Measurements from ENCODE around the gene GPATCH3. TPM values are rescaled to one million over a fixed set of nuclear protein-coding genes. Genes with fewer than 3 reads are reported as not detected.
"Not testable (repeated sequence)": the region's sequence is repeated elsewhere in the genome, so short reads cannot be mapped to it uniquely, and the experiment has no call there.

GPATCH3 gene, protein sequence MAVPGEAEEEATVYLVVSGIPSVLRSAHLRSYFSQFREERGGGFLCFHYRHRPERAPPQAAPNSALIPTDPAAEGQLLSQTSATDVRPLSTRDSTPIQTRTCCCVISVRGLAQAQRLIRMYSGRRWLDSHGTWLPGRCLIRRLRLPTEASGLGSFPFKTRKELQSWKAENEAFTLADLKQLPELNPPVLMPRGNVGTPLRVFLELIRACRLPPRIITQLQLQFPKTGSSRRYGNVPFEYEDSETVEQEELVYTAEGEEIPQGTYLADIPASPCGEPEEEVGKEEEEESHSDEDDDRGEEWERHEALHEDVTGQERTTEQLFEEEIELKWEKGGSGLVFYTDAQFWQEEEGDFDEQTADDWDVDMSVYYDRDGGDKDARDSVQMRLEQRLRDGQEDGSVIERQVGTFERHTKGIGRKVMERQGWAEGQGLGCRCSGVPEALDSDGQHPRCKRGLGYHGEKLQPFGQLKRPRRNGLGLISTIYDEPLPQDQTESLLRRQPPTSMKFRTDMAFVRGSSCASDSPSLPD
- total RNA-seq = 10 to 100 TPM in 7 of 8 experiments, 1 to 10 TPM in 1; 8.6 to 26.2 (median 11.8) TPM

DNA sequence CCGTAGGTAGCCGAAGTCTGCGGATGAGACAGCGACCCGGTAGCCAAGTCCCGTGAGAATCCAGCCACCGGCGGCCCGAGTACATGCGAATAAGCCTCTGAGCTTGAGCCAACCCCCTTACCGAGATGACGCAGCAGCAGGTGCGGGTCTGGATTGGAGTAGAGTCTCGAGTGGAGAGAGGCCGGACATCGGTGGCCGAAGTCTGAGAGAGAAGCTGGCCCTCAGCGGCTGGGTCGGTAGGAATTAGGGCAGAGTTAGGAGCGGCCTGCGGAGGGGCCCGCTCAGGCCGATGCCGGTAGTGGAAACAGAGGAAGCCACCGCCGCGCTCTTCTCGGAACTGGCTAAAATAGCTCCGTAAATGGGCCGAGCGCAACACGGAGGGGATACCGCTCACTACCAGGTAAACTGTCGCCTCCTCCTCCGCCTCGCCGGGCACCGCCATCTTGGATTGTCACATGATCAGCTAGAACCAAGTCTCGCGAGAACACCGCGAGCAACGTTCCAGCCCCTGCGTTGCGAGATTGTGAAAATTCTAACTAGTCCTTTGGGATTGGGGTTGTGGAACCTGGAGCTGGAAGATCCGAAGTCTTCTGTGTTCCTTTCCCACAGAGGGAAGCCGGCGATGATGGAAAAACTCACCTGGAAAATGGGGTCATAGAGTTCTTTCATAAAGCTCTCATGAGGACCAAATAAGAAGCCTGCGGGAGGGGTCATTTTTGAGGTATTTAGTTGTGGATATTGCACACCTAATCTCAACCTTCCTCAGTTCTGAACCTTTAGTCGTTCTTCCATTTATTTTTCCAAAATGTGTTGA lies at the start of gene GPATCH3:
TSS of gene GPATCH3 (minus strand) at position 467 of the 814 bp plus-strand sequence. CDS start at position 442, 25 bp downstream.
- Histone ChIP-seq H3K4me3 (peak within 1 kb of the TSS; percentile 81 to 99 (median 94)), H3K4me1 (replicated peaks in 1 of 2) (peaks cover 9 to 11% of the 10 kb centered on the region in 2 donors), H3K27ac (peak within 1 kb of the TSS; percentile 57 to 67)
- in situ Hi-C loops (cut with MboI; ENCODE audit: low pct_unique_long_range_greater_than_20kb in 2 of 9, low sequenced_read_pairs in 9 of 9, unreplicated experiment in 9 of 9) = no loop called here
- peak; percentile 89 to 97 (median 94) for ATAC-seq (replicated peaks in 6 of 8)
- 0 to 2% (median 1%) methylated on average over 8 to 50 of the region's 50 CpGs for WGBS, 10 experiments

DNA sequence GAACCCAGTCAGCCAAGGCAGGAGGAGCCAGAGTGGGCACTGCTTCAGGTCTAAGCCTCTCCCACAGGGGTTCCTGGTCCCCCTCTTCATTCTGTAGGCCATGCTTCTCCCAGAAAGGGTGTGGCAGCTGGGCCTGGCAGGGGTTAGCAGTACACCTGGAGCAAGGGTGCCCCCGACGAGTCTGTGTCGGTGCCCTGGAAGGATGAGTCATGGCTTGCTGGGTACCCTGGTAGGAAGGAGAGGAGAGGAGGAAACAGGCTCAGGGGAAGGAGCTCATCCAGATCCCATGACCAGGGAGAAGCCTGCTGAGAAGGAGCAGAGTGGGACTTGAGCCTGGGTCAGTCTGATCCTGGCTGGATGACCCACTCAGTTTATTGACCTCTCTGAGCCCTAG lies 49.7 kb upstream of the GPATCH3 start:
- H3K4me3 ChIP-seq = no peak overlapping the region
- WGBS, 10 experiments = 80 to 100% (median 92%) methylated on average over 1 to 3 of the region's 3 CpGs; no CpG with 5 or more reads in 6 of the 10 experiments
- H3K27ac ChIP-seq = no peak overlapping the region
- in situ Hi-C loops (cut with MboI; ENCODE audit: low pct_unique_long_range_greater_than_20kb in 2 of 9, low sequenced_read_pairs in 9 of 9, unreplicated experiment in 9 of 9) = no loop called here
- ATAC-seq (replicated peaks in 6 of 8) = peak in 4 of 8 experiments; percentile 11 to 26 (median 24)
- peaks cover 0 to 7% of the 10 kb centered on the region in 2 donors for H3K4me1 ChIP-seq (replicated peaks in 1 of 2)

DNA sequence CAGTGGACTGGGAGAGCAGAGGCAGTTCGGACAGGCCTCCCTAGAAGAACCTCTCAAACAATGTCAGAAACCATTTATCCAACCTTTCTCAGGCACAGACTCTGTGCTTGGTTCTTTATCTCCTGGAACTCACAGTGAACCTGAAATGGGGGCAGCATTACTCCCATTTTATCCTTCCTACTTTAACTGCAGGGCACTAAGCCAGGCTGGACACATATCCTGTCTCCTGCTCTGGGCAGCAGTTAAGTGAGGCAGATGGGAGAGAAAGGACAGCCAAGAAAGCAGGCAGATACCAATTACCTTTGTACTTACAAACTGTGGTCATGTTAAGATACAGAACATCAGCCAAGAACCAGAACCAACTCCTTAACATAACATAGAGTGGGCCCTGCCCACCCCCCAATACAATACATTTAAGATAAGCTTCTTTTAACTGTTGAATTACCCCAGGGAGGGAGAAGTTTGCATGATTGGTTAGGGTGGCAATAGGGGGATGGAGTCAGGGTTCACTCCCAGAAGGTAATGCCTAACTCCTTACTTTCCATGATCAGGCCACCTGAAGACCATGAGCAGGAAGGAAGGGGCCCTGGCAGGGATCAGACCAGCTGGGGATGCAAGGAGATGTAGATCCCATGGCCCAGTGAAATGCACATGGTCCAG lies 49.1 kb upstream of the GPATCH3 start:
- no peak overlapping the region for H3K4me3 ChIP-seq
- ATAC-seq (replicated peaks in 6 of 8) = peak in 1 of 8 experiments; percentile 9
- in situ Hi-C loops (cut with MboI; ENCODE audit: low pct_unique_long_range_greater_than_20kb in 2 of 9, low sequenced_read_pairs in 9 of 9, unreplicated experiment in 9 of 9) = no loop called here
- WGBS, 10 experiments = 50 to 100% (median 80%) methylated on average over 1 of the region's 1 CpG; no CpG with 5 or more reads in 7 of the 10 experiments
- no peak overlapping the region for H3K27ac ChIP-seq
- H3K4me1 ChIP-seq (replicated peaks in 1 of 2) = peaks cover 0 to 7% of the 10 kb centered on the region in 2 donors

DNA sequence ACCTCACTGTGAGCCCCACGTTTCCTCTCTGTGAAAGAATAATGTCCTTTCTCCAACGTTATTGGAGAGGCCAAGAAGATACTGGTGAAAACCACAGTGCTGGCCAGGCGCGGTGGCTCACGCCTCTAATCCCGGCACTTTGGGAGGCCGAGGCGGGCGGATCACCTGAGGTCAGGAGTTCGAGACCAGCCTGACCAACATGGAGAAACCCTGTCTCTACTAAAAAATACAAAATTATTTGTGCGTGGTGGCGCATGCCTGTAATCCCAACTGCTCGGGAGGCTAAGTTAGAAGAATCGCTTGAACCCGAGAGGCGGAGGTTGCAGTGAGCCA lies 48.4 kb upstream of the GPATCH3 start:
- H3K27ac ChIP-seq; ATAC-seq (replicated peaks in 6 of 8); H3K4me1 ChIP-seq (replicated peaks in 1 of 2); in situ Hi-C loops (cut with MboI; ENCODE audit: low pct_unique_long_range_greater_than_20kb in 2 of 9, low sequenced_read_pairs in 9 of 9, unreplicated experiment in 9 of 9); H3K4me3 ChIP-seq: not testable (repeated sequence)
- WGBS, 10 experiments = 85 to 100% (median 90%) methylated on average over 2 to 13 of the region's 16 CpGs; no CpG with 5 or more reads in 1 of the 10 experiments

DNA sequence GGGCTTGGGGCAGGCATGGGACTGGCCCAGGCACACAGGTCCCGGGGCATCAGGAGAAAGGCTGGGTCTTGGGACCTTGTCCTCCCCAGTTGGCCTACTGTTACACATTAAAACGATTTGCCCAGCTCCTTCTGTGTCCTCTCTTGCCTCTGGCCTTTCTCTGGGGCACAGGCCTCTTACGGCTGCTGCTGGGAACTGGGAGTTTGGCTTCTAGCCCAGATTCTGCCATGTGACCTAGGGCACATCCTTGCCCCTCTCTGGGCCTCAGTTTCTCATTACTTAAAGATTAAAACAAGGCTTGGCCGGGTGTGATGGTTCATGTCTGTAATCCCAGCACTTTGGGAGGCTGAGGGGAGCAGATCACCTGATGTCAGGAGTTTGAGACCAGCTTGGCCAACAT lies 46.0 kb upstream of the GPATCH3 start:
- Histone ChIP-seq H3K4me1 (replicated peaks in 1 of 2) (peaks cover 0 to 7% of the 10 kb centered on the region in 2 donors), H3K4me3 (no peak overlapping the region), H3K27ac (no peak overlapping the region)
- 60 to 100% (median 96%) methylated on average over 1 to 4 of the region's 4 CpGs; no CpG with 5 or more reads in 3 of the 10 experiments for WGBS, 10 experiments
- in situ Hi-C loops (cut with MboI; ENCODE audit: low pct_unique_long_range_greater_than_20kb in 2 of 9, low sequenced_read_pairs in 9 of 9, unreplicated experiment in 9 of 9) = no loop called here
- no peak for ATAC-seq (replicated peaks in 6 of 8)

DNA sequence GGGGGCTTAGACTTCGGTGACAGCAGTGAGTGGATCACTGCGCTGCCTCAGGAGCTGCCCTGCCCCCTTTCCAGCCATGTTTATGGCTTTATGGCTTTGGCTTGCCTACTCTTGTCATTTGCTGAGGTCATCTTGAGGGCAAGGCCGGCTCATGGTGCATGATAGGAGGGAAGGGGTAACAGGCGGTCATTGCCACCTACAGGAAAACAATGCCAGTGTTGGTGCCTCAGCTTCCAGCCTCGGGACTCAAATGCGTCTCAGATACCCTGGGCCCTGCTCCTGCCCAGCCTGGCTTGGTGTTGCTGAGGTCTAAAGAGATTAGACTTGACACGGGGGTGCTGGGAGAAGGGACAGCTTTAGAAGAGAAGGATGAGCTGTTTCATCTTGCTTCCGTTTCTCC lies 45.5 kb upstream of the GPATCH3 start:
- in situ Hi-C loops (cut with MboI; ENCODE audit: low pct_unique_long_range_greater_than_20kb in 2 of 9, low sequenced_read_pairs in 9 of 9, unreplicated experiment in 9 of 9) = no loop called here
- Histone ChIP-seq H3K27ac (no peak overlapping the region), H3K4me1 (replicated peaks in 1 of 2) (peaks cover 0 to 6% of the 10 kb centered on the region in 2 donors), H3K4me3 (no peak overlapping the region)
- WGBS, 10 experiments = 40 to 100% (median 79%) methylated on average over 1 to 5 of the region's 8 CpGs; no CpG with 5 or more reads in 6 of the 10 experiments
- no peak for ATAC-seq (replicated peaks in 6 of 8)

DNA sequence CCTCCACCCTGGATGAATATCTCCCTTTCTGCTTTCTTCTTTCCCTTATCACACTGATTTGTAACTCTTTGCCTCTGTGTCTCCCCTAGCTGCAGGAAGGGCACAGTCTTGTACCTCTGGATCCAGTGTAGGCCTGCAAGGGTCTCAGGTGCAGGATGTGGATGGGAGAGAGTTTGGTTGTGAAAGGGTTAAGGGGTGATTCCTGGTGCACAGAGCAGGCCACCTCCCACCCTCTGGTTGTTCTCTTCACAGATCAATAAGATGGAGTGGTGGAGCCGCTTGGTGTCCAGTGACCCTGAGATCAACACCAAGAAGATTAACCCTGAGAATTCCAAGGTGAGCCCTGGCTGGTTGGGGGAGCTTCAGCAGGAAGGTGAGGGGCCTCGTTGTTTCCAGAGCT lies 44.9 kb upstream of the GPATCH3 start:
- ATAC-seq (replicated peaks in 6 of 8) = no peak
- H3K27ac ChIP-seq = no peak overlapping the region
- in situ Hi-C loops (cut with MboI; ENCODE audit: low pct_unique_long_range_greater_than_20kb in 2 of 9, low sequenced_read_pairs in 9 of 9, unreplicated experiment in 9 of 9) = no loop called here
- H3K4me3 ChIP-seq = no peak overlapping the region
- H3K4me1 ChIP-seq (replicated peaks in 1 of 2) = peaks cover 0 to under 1% of the 10 kb centered on the region in 2 donors
- WGBS, 10 experiments = 57 to 100% (median 70%) methylated on average over 1 to 2 of the region's 2 CpGs; no CpG with 5 or more reads in 6 of the 10 experiments

DNA sequence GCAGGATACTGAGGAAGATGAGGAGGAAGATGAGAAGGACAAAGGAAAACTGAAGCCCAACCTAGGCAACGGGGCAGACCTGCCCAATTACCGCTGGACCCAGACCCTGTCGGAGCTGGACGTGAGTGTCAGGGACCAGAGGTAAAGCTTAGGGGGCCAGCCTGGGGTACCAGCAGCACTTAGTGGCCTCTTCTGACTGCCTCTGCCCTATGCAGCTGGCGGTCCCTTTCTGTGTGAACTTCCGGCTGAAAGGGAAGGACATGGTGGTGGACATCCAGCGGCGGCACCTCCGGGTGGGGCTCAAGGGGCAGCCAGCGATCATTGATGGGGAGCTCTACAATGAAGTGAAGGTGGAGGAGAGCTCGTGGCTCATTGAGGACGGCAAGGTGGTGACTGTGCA lies 42.4 kb upstream of the GPATCH3 start:
- no peak overlapping the region for H3K27ac ChIP-seq
- H3K4me3 ChIP-seq = no peak overlapping the region
- in situ Hi-C loops (cut with MboI; ENCODE audit: low pct_unique_long_range_greater_than_20kb in 2 of 9, low sequenced_read_pairs in 9 of 9, unreplicated experiment in 9 of 9) = no loop called here
- ATAC-seq (replicated peaks in 6 of 8) = no peak
- no peaks in the 10 kb centered on the region for H3K4me1 ChIP-seq (replicated peaks in 1 of 2)
- WGBS, 10 experiments = 88 to 100% (median 95%) methylated on average over 3 to 11 of the region's 12 CpGs; no CpG with 5 or more reads in 5 of the 10 experiments

DNA sequence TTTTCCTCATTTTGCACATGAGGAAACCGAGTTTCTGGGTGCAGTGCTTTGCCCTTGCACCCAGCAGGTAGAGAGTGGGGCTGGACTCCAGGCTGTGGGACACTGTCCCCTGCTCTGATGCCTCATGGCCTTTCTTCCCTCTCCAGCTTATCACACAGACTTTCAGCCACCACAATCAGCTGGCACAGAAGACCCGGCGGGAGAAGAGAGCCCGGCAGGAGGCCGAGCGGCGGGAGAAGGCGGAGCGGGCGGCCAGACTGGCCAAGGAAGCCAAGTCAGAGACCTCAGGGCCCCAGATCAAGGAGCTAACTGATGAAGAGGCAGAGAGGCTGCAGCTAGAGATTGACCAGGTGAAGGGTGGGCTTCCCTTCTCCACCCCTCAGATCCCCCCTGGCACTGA lies 41.0 kb upstream of the GPATCH3 start:
- Histone ChIP-seq H3K4me1 (replicated peaks in 1 of 2) (no peaks in the 10 kb centered on the region), H3K4me3 (no peak overlapping the region), H3K27ac (no peak overlapping the region)
- 87 to 100% (median 95%) methylated on average over 1 to 8 of the region's 10 CpGs; no CpG with 5 or more reads in 6 of the 10 experiments for WGBS, 10 experiments
- in situ Hi-C loops (cut with MboI; ENCODE audit: low pct_unique_long_range_greater_than_20kb in 2 of 9, low sequenced_read_pairs in 9 of 9, unreplicated experiment in 9 of 9) = no loop called here
- ATAC-seq (replicated peaks in 6 of 8) = no peak

DNA sequence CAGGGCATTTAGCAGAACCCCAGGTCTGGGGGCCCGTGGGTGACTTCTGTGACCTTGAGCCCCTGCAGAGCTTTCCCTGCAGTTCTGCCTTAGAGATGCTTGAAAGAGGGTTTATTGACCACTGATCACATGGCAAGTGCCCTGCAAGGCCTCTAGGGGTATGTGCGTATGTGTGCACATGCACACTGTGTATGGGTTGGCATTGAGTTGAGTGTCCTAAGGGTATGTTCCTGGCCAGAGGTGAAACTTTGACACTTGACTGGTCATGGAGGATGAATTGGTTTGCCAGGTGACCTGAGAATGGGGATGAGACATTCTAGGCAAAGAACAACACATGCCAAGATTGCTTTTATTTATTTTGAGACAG lies 38.4 kb upstream of the GPATCH3 start:
- 93 to 100% (median 100%) methylated on average over 1 to 2 of the region's 2 CpGs; no CpG with 5 or more reads in 6 of the 10 experiments for WGBS, 10 experiments
- no peak for ATAC-seq (replicated peaks in 6 of 8)
- Histone ChIP-seq H3K27ac (no peak overlapping the region), H3K4me1 (replicated peaks in 1 of 2) (no peaks in the 10 kb centered on the region), H3K4me3 (no peak overlapping the region)
- in situ Hi-C loops (cut with MboI; ENCODE audit: low pct_unique_long_range_greater_than_20kb in 2 of 9, low sequenced_read_pairs in 9 of 9, unreplicated experiment in 9 of 9) = no loop called here

DNA sequence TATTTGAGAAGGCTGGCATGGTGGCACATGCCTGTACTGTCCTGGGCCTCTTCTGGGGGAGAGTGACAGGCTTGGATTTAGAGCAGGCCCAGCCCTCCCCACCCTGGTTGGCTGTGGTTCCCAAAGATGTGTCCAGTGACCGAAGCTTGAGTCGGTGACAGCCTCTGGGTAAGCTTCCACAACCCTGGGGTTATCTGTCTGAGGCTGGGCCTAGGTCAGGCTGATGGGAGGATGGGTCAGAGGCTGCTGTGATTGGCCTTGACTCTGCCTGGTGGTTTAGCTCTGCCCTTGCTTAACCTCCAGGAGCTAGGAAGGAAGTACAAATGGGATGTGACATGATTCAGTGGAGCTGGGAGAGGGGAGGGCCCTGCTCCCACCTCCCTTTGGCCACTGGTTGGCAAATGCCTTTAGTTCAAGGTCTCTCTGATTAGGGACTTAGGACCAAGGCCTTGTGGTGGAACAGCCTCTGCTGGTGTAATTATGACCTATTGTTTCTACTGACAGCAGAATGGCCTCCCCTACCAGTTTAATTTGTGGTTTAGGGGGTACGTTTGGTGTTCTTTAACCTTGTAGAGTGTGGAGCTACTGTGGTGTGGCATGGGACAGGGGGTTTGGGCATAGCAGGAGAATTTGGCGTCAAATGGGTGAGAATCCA lies 37.9 kb upstream of the GPATCH3 start:
- peak in 1 of 8 experiments; percentile 14 for ATAC-seq (replicated peaks in 6 of 8)
- 88 to 100% (median 90%) methylated on average over 2 to 4 of the region's 4 CpGs; no CpG with 5 or more reads in 7 of the 10 experiments for WGBS, 10 experiments
- in situ Hi-C loops (cut with MboI; ENCODE audit: low pct_unique_long_range_greater_than_20kb in 2 of 9, low sequenced_read_pairs in 9 of 9, unreplicated experiment in 9 of 9) = no loop called here
- no peak overlapping the region for H3K4me3 ChIP-seq
- no peak overlapping the region for H3K27ac ChIP-seq
- no peaks in the 10 kb centered on the region for H3K4me1 ChIP-seq (replicated peaks in 1 of 2)

DNA sequence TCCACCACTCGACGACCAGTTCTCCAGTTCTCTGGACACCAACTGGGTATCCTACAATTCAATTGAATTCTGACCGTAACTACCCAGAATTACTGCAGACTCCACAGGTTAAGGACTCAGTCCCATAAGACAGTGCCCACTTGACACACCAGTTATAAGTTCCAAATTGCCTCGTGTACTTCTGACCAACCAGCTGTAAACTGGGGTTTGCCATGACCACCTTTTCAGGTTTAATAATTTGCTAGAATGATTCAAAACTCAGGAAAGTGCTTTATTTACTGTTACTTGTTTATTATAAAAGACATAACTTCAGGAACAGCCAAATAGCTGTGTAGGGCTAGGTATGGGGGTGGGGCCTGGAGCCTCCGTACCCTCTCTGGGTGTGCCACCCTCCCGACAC lies 36.6 kb upstream of the GPATCH3 start:
- no peak for ATAC-seq (replicated peaks in 6 of 8)
- H3K4me3 ChIP-seq = no peak overlapping the region
- in situ Hi-C loops (cut with MboI; ENCODE audit: low pct_unique_long_range_greater_than_20kb in 2 of 9, low sequenced_read_pairs in 9 of 9, unreplicated experiment in 9 of 9) = no loop called here
- H3K27ac ChIP-seq = no peak overlapping the region
- no peaks in the 10 kb centered on the region for H3K4me1 ChIP-seq (replicated peaks in 1 of 2)
- WGBS, 10 experiments = 75 to 97% (median 83%) methylated on average over 1 to 6 of the region's 6 CpGs

Data from motor neuron (in vitro differentiated cells).